Aorta (tissue), 5 donors: ENCODE data around the gene MMP20. TPM values are rescaled to one million over a fixed set of nuclear protein-coding genes. Genes with fewer than 3 reads are reported as not detected.

ENCODE experiments used
- ATAC-seq: fragments of 200-7000 bp; cut with Tn5 transposase; one replicate; pipeline ENCODE4 v1.9.1; 2022; ENCODE audit warnings: moderate library complexity; ENCODE audit not compliant: low FRiP score
- DNase-seq, 2 donors: peaks; one replicate each; pipeline ENCODE4 v3.0.0-alpha.2; 2020
- H3K27ac ChIP-seq, 2 donors: one replicate each; pipeline ENCODE4 v1.5.1; 2013; ENCODE audit warnings: low read length in 2 of 2, mild to moderate bottlenecking in 2 of 2, moderate library complexity in 2 of 2, control low read depth in 1 of 2, inconsistent platforms in 1 of 2, low read depth in 1 of 2
- H3K27me3 ChIP-seq, 2 donors: one replicate each; pipeline ENCODE4 v1.6.1; 2013; ENCODE audit warnings: control low read depth in 1 of 2, low read length in 1 of 2, mild to moderate bottlenecking in 1 of 2, moderate library complexity in 1 of 2; ENCODE audit not compliant: insufficient read depth in 2 of 2, control insufficient read depth in 1 of 2
- H3K36me3 ChIP-seq, 2 donors: one replicate each; pipeline ENCODE4 v1.6.1; 2013; ENCODE audit warnings: control low read depth in 1 of 2, low read length in 1 of 2, mild to moderate bottlenecking in 1 of 2; ENCODE audit not compliant: insufficient read depth in 2 of 2, control insufficient read depth in 1 of 2
- H3K4me1 ChIP-seq, 2 donors: one replicate each; pipeline ENCODE4 v1.6.1; 2013; ENCODE audit warnings: low read length in 2 of 2, control low read depth in 1 of 2, mild to moderate bottlenecking in 1 of 2, moderate library complexity in 1 of 2; ENCODE audit not compliant: insufficient read depth in 2 of 2, control insufficient read depth in 1 of 2
- H3K4me3 ChIP-seq, 2 donors: one replicate each; pipeline ENCODE4 v1.5.1; 2013; ENCODE audit warnings: low read length in 2 of 2, control low read depth in 1 of 2, mild to moderate bottlenecking in 1 of 2
- H3K9me3 ChIP-seq: one replicate; pipeline ENCODE4 v1.6.1; 2013; ENCODE audit warnings: mild to moderate bottlenecking, low read length; ENCODE audit not compliant: control insufficient read depth
- WGBS, 2 donors: extraction: QIAGEN DNeasy Blood & Tissue Kit; methylation state at CpG; one replicate each; pipeline ENCODE4 v1.1.7; 2013; 5-methylcytosine and 5-hydroxymethylcytosine counted together
- intact Hi-C, 2 donors: fragments of 100-400 bp; cut with DNase I; formaldehyde crosslinking; loops; one replicate each; pipeline versions ENCODE4 v1.14.2 to v1.15.0; 2022
- polyA plus RNA-seq, 2 donors: library from polyadenylated mRNA; stranded (reverse); fragments of 200-250 nt; gene quantifications; one replicate each; pipeline ENCODE4 v1.2.3, GENCODE V29; 2013
- total RNA-seq, 2 donors: library from RNA; stranded (reverse); fragmentation: NEBNext Ultra II Directional; extraction: Animal tissue kit (Norgen Biotek cat#: 25700); gene quantifications; one replicate each; pipeline ENCODE4 v1.2.1, GENCODE V29; 2021
- donor health status: healthy with polysubstance abuse.
- donor health status: Bipolar disorder and iron deficiency.
- donor health status: DM: no; HTN: no; CAD: no.
- donor health status: DM: no; HTN: no; CAD: no.
- donor health status: DM: yes; HTN: yes; CAD: no.

Gene MMP20
- total and polyA plus RNA-seq, 4 donors: not detected

DNA sequence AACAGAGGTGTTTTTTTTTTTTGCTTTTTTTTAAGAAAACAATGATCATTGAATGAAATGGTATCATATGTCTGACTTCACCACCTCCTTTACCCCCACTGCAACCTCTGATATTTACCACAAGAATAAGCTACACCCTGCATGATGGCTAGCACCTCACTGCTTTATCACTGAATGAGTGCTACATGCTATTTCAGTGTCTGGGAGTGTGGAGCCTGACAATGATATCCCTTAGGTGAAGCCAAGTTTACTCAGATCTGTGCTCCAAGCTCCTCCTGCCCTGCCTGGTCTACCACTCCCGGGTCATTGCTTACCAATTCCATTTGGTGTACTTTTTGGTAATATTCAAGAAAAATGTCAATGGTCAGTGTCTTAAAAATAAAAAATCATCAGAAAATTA is 21.1 kb downstream of the MMP20 start:
- ATAC-seq (no peak), DNase-seq (no peak)
- Histone ChIP-seq H3K4me3 (no peak overlapping the region), H3K27ac (no peak overlapping the region), H3K9me3 (no peaks in the 10 kb centered on the region), H3K27me3 (no peaks in the 10 kb centered on the region), H3K4me1 (peaks cover 0 to 7% of the 10 kb centered on the region in 2 donors), H3K36me3 (no peaks in the 10 kb centered on the region)
- WGBS, 2 donors: 84 to 90% methylated on average over 1 of the region's 1 CpG
- intact Hi-C loops: loop anchor here in 1 of 2 donors (5.0 kb wide), 1 partner anchor 58 kb away; no protein-coding TSS in a partner anchor

- Histone ChIP-seq H3K27ac (no peak overlapping the region), H3K9me3 (no peaks in the 10 kb centered on the region), H3K4me1 (peaks cover 0 to 7% of the 10 kb centered on the region in 2 donors), H3K36me3 (no peaks in the 10 kb centered on the region), H3K4me3 (no peak overlapping the region), H3K27me3 (no peaks in the 10 kb centered on the region)
- 51 to 71% methylated on average over 5 of the region's 5 CpGs for WGBS, 2 donors
- DNase-seq (no peak), ATAC-seq (no peak)
- intact Hi-C loops: loop anchor here in 1 of 2 donors (5.0 kb wide), 1 partner anchor 59 kb away; no protein-coding TSS in a partner anchor
These were observed 21.6 kb downstream of the MMP20 start for GRCh38 chr11:102603576-102603975.

- H3K36me3 ChIP-seq: no peaks in the 10 kb centered on the region
- peaks cover 0 to 7% of the 10 kb centered on the region in 2 donors for H3K4me1 ChIP-seq
- no peak overlapping the region for H3K27ac ChIP-seq
- intact Hi-C loops: loop anchor here in 1 of 2 donors (5.0 kb wide), 1 partner anchor 59 kb away; no protein-coding TSS in a partner anchor
- ATAC-seq: no peak
- WGBS, 2 donors: 35 to 46% methylated on average over 5 of the region's 5 CpGs
- H3K4me3 ChIP-seq: no peak overlapping the region
- no peaks in the 10 kb centered on the region for H3K9me3 ChIP-seq
- H3K27me3 ChIP-seq: no peaks in the 10 kb centered on the region
- no peak for DNase-seq
These were observed 22.0 kb downstream of the MMP20 start for GRCh38 chr11:102603091-102603490.

DNA sequence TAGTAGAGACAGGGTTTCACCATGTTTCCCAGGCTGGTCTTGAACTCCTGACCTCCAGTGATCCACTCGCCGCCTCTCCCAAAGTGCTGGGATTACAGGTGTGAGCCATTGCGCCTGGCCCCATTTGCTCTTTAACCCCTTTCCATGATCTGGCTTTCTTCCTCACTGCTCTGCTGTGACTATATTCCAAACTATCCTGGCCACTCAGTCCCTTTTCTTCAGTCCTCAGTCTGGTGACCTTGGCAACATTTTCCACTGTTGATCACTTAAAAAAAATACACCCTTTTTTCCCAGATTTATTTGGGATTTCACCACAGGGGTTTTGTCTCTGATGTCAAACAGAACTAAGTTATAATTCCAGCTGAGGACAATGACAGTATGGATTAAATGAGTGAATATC is 24.5 kb downstream of the MMP20 start:
- Histone ChIP-seq H3K4me1 (peaks cover 0 to 7% of the 10 kb centered on the region in 2 donors), H3K4me3 (no peak overlapping the region), H3K27ac (no peak overlapping the region), H3K9me3 (no peaks in the 10 kb centered on the region), H3K36me3 (no peaks in the 10 kb centered on the region), H3K27me3 (no peaks in the 10 kb centered on the region)
- 93% methylated on average over 3 of the region's 3 CpGs for WGBS, 2 donors
- DNase-seq (no peak), ATAC-seq (no peak)
- intact Hi-C loops: loop anchor here in 1 of 2 donors (5.0 kb wide), 1 partner anchor 62 kb away; no protein-coding TSS in a partner anchor

GRCh38 chr11:102599642-102600261 is 25.4 kb downstream of the MMP20 start:
- no peak for ATAC-seq
- no peaks in the 10 kb centered on the region for H3K27me3 ChIP-seq
- no peak overlapping the region for H3K4me3 ChIP-seq
- H3K4me1 ChIP-seq: peaks cover 0 to 7% of the 10 kb centered on the region in 2 donors
- 40 to 41% methylated on average over 3 of the region's 3 CpGs for WGBS, 2 donors
- H3K9me3 ChIP-seq: no peaks in the 10 kb centered on the region
- no peak overlapping the region for H3K27ac ChIP-seq
- intact Hi-C loops: loop anchor here in 1 of 2 donors (5.0 kb wide), 1 partner anchor 63 kb away; no protein-coding TSS in a partner anchor
- no peaks in the 10 kb centered on the region for H3K36me3 ChIP-seq
- no peak for DNase-seq

DNA sequence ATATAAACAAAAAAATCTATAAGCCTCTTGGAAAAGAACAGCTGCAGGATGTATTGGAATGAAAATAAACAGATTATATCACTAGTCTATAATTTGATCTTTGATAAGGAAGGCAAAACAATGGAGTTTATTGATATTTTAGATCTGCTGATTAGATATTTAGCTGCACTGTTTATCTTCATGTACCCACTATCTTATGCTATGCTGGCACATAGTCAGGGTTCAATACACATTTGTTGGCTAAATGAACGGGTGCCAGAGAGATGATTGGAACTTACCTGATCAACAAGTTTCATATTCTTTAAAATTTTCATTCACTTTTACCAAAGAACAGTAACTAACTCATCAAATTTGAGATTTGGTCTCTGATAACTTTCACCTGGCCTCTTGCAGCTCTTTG is 26.9 kb downstream of the MMP20 start:
- DNase-seq (no peak), ATAC-seq (no peak)
- Histone ChIP-seq H3K9me3 (no peaks in the 10 kb centered on the region), H3K36me3 (no peaks in the 10 kb centered on the region), H3K4me1 (peaks cover 0 to 7% of the 10 kb centered on the region in 2 donors), H3K27me3 (no peaks in the 10 kb centered on the region), H3K4me3 (no peak overlapping the region), H3K27ac (no peak overlapping the region)
- 74 to 77% methylated on average over 1 of the region's 1 CpG for WGBS, 2 donors
- intact Hi-C loops: no loop called here

- no peak for ATAC-seq
- no peaks in the 10 kb centered on the region for H3K9me3 ChIP-seq
- intact Hi-C loops: no loop called here
- no peaks in the 10 kb centered on the region for H3K36me3 ChIP-seq
- no peak overlapping the region for H3K4me3 ChIP-seq
- H3K4me1 ChIP-seq: peaks cover 0 to 4% of the 10 kb centered on the region in 2 donors
- no peaks in the 10 kb centered on the region for H3K27me3 ChIP-seq
- DNase-seq: no peak
- no peak overlapping the region for H3K27ac ChIP-seq
- WGBS, 2 donors: 87 to 90% methylated on average over 6 of the region's 6 CpGs
These were observed 28.6 kb downstream of the MMP20 start for GRCh38 chr11:102596578-102596977.

DNA sequence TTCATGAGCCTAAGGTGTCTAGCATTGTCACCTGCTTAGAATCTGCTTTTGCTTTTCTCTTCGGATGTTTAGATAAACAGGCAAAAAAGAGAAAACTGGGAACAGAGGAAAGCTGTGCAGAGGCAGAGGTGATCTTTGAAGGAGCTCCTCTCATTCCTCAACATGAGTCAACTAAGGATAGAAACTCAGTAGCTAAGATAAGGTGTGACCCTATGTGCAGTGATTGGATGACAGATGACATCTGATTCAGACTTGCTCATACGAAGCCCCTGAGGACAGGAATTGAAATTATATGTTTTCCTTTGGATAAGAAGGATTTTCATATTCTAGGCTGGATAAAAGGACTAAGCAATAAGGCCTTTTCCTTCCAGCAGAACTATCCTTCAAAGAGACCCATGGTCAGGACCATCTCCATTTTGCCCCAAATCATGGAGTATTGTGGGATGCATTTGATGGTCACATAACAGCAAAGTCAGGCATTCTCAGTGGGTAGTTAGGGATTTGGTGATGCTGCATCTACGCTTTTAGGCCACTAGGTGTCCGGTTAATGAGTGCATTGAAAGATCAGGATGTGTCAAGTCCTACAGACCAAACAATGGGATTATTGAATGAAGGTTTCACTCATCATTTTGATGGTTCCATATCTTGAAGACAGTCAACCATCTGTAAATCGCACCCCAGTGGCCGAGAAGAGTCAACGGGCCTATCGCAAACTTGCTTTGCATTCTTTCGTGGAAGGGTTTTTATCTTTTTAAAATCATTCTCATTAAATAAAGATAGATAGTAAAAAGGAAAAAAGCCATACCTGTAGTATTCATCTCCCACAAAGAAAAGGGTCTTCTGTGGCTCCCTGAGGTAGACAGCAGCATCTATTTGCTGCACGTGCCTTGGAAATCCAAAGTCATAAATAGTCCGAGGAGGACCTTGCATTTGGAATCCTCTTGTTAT is 32.2 kb downstream of the MMP20 start:
- Histone ChIP-seq H3K27ac (no peak overlapping the region), H3K36me3 (no peaks in the 10 kb centered on the region), H3K27me3 (peaks cover 0 to 2% of the 10 kb centered on the region in 2 donors), H3K9me3 (peaks cover 1% of the 10 kb centered on the region), H3K4me1 (no peaks in the 10 kb centered on the region), H3K4me3 (no peak overlapping the region)
- 78 to 82% methylated on average over 11 of the region's 11 CpGs for WGBS, 2 donors
- DNase-seq (no peak), ATAC-seq (no peak)
- intact Hi-C loops: no loop called here
